GM04503 (cell line): ENCODE data around the gene DIAPH1.

Experiments
- DNase-seq: peaks from one replicate; pipeline ENCODE4 v3.0.0-alpha.2; 2012; ENCODE audit warnings: low read depth

Gene DIAPH1

DNA sequence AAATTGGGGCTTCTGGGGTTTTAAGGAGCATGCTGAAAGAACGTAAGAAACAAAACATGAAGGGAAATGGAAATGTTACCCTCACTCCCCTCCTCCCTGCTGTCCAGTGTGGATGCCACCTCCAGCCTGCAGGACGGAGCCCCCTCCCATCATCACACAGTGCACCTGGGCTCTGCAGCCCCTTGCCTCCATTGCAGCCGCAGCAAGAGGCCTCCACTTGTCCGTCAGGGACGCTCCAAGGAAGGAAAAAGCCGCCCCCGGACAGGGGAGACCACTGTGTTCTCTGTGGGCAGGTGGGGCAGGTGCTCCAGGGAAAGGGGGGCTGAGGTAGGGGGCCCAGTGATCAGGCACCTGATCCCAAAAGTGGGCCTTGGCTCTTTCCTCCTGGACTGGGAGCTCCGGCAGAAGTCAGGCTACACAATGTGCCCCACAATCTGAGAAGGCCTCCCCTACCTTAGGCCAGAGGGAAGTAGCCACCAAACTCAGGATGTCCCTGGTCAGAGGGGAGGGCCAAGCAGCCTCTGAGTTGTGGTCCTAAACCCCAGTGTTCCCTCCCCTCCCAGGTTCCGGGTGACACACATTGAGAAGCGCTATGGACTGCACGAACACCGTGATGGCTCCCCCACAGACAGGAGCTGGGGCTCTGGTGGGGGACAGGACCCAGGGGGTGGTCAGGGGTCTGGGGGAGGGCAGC, 20.7 kb upstream of the DIAPH1 start:
- DNase-seq: no peak

DNA sequence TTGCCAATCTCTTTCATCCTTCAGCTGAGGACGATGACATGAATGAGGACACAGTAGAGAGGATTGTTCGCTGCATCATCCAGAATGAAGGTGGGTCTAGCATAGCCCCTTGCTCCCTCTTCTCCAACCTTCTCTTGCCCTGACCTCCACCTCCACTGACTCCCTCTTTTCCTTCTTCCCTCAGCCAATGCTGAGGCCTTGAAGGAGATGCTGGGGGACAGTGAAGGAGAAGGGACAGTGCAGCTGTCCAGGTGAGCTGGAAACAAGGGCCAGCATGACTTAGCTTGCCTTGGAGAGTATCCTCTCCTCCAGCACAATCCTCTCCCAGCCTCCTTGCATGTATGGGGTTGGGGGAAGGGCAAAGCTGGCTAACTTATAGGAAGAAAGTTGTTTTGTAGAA, 20.0 kb upstream of the DIAPH1 start:
- no peak for DNase-seq

DNA sequence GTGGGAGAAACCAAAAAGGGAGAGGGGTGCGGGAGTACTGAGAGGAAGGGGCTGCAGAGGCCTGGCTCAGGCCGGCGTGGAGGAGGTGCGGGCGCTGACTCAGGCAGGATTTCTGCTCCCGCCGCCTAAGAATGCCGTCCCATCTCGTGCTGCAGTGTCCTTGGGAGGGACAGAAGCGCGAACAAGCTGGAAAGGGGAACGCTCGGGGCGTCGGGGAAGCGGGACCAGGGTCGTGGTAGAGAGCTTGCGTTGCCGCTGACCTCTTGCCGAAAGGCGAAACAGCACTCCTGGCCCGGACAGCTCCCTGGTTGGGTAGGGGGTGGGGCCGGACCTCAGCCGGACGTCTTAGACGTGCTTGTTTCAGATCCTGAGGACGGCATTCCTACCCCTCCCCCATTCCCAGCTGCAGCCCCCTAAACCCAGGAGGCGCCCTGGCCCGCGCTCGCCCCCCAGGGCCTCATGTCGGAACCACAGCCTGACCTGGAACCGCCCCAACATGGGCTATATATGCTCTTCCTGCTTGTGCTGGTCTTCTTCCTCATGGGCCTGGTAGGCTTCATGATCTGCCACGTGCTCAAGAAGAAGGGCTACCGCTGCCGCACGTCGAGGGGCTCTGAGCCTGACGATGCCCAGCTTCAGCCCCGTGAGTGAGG, 19.1 kb upstream of the DIAPH1 start:
- no peak for DNase-seq

DNA sequence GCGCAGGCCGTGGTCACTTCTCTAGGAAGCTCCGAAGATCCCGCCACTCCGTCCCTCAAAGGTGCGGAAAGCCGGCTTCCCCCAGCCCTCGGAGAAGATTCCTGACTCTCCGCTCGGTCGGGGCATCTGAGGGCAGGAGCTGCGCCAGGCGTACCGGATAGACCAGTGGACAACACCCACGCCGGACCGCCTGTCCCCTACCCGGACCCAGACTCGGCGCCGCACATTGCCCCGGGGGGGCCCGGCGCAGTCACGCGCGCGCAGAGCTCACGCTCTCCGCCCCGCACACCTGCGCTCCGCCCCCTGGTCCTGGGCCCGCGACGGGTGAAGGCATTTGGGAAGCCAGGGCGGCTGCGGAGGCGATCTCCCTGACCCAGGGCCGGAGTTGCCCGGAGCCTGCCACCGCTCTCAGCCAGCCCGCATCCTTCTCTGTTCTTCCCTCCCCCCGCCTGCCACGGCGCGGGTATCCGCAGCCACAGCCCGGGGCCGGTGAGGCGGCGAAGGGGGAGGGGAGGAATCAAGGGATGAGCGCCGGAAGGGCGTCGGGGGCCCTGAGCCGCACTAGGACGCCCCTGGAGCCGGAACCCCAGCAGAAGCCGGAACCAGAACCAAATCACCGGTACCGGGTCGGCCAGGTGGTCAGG, 18.4 kb upstream of the DIAPH1 start:
- no peak for DNase-seq

DNA sequence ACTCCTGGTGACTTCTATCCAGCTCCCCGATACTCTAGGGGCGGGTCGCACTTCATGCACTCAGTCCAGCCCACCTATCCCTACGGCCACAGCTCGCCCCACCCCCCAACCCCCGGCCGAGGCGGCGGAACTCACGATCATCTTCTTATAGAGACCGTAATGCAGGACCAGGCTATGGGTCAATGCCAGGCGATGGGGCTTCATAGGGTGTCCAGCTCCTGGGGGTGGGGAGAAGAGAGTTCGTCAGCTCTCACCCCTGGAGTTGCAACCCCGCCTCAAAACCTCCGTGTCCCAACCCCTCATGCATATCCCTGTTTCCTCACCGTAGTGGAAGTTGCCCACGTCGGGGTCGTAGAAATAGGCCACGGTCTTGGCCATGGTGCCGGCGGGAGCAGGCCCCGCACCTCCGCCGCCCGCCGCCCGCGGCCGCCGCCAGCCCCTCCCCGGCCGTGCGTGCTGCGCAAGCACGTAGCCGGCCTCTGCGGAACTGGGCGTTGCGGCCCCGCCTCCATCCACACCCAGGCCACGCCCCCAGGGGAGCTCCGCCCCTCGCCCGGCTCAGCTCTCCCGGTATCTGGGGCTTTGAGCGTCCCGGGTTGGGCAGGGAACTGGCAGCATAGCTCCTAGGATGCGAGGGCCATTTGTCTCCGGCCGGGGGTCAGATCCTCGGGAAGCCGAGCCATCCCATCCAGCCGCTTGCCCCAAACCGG, 17.8 kb upstream of the DIAPH1 start, which contains the start of the genes HDAC3 and RELL2:
HDAC3 (minus strand) TSS at position 437 of the 710 bp plus-strand sequence; CDS start at position 378, 59 bp downstream.
RELL2 (plus strand) TSS at position 585 of the 710 bp plus-strand sequence. CDS start 1,229 bp downstream, outside the sequence.
- DNase-seq: no peak

DNA sequence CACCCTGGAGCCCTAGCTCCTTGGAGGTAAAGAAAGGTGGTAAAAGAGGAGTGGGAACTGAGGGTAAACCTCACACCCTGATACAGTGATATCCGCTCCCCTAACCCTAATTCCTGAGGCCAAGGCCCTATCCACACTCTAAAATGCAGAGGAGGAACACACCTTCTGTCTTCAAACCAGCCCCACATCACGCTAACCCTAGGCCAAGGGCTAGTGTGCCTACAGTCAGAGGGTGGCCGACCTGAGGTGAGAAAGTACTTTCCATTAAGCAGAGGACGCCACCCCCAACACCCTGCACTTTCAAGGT, 17.3 kb upstream of the DIAPH1 start:
- no peak for DNase-seq

DNA sequence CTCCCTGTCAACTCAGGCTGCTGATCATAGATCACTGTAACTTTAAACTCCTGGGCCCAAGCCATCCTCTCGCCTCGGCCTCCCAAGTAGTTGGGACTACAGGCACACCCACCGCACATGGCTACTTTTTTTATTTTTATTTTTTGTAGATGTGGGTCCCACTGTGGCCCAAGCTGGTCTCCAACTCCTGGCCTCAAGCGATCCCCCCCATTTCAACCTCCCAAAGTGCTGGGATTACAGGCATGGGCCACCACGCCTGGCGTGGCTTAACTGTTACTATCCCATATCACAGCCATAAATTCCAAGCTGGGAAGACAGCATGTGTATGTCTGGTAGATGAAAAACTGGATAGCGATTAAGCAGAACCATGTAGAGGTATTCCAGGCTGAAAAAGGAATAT, 16.8 kb upstream of the DIAPH1 start:
- DNase-seq: no peak

DNA sequence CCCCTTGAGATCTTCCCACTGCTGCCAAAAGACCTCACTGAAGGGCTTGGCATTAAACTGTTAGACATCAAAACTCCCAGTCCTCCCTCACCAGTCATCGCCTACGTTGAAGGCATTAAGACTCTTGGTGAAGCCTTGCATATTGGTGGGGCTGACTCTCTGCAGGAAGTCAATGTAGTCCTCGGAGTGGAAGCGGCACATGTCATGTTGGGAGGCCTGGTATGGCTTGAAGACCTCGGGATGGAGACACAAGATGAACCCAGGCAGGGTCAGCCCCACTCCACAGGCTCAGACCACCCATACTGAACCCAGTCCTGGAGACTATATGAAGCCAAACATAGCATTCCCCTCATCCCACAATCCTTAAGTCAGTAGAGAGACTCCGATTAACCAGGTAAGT, 15.9 kb upstream of the DIAPH1 start:
- DNase-seq: no peak

DNA sequence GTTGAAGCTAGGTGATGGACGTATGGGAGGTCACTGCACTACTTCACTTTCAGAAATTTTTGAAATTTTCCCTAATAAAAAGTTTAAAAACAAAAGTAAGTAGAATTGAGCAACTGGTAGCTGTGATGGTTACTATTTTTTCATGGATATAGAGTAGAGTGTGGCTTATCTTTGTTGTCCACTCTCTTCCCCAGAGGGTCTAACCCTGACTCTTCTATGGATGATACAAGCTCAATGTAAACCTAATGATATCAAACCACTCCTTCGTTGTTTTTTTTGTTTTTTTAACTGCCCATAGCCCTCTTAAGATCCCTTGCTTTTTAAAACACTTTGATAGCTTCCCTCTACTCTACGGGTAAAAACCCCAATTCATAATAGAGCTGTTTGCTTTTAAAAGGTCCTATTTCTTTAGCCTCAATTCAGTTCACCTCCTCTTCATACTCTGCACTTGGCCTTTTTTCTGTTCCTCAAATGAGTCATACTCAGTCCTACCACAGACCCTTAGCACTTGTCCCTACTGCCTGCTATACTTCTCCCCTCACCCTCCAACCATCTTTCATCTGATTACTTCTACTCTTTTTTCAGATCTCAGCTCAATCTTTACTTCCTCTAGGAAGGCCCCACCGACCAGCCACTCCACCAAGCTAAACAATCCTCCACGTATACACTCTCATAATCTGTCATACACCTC, 15.2 kb upstream of the DIAPH1 start:
- DNase-seq: no peak

DNA sequence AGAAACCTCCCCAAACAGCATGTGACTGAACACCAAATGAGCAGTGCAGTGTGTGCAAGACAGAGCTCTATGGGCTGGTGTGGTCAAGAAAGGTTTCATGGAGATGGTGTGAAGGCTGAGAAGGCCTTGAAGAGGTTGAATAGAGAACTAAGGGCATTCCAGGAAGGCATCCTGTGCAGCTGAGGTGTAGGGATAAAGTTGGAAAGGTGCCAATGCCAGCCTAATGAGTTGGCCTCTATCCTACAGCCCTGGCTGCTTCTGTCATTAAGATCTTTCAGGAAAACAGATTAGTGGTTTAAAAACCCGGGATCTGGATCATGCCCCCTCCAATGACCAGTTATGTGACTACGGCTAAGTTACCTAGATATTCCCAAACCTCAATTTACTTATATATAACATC, 13.8 kb upstream of the DIAPH1 start:
- no peak for DNase-seq

DNA sequence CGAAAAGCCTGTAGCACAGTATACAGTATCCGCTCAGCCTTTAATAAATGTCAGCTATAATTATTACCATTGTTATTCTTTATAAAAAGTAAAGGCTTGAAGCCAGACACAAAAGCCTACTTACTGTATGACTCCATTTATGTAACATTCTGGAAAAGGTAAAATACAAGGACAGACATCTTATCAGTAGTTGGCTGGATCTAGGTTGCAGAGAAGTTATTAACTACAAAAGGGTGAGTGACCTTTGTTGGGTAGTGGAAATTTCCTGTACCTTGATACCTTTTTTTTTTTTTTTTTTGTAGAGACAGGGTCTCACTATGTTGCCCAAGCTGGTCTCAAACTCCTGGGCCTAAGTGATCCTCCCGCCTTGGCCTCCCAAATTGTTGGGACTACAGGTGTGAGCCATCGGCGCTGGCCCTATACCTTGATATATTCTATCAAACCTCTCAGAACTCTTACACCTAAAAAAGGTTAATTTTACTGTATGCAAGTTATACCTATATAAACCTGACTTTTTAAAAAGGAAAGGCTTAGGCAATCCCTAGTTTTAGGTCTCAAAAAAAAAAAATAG, 11.9 kb upstream of the DIAPH1 start:
- DNase-seq: no peak

DNA sequence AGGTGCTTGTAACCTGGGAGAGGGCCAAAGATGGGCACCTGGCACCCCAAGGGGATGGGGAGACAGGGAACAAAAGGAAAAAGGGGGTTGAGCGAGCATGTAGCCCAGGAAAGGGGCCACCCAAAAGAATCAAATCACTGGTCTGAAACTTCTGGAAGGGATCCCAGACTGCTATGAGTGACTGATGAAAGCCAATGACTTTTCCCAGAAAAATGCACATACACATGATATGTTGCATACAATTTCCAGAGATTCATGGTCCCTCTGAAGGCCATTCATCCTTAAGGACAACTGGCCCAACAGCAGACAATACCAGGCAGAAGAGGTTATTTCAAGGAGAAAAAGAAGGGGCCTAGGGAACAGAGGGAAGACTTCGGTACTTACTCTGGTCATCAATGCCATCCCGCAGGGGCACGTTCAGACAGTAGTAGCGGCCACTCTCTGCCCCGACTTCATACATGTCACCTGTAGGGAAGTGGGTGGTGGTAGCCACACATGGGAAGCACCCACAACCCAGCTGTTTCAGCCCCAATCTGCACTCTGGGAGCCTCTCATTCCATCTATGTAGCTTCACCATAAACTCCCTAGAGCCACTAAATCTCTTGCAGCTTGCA, 9.5 kb upstream of the DIAPH1 start:
- no peak for DNase-seq

DNA sequence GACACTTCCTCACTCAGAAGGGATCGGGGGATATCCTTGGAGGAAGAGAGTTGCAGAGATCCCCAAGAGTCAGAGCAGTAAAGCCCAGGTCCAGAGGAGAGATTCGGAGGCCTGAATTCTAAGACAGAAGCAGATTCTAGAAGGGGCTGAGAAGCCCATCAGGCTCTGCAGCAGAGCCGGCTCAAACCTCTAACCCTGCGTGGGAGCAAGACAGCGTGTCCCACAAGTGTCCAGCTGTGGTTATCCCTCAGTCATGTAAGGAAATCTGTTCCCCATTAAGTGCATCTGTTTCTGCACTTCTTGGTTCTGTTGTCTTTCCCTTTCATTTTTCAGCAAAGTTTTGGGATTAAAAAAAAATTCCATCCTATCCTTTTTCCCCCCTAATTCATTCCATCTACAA, 4.8 kb upstream of the DIAPH1 start:
- DNase-seq: no peak

DNA sequence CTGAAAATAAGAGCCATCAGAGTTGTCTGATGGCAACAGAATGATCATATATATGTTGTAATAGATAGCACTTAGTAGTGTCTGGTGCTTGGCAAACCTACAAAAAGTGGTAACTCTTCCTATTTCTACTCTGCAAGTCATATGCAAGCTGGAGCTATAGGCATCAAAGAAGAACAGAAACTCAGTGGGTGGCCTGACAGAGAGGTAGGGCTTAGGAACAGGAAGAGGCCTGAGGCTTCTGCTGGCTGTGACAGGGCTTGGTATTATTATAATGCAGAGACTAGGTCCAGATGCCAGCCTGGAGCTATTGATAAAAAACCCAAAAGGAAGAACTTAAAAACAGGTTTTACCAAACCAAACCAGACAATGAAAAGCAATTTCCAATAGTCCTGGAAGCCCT, 4.4 kb upstream of the DIAPH1 start:
- DNase-seq: no peak

DNA sequence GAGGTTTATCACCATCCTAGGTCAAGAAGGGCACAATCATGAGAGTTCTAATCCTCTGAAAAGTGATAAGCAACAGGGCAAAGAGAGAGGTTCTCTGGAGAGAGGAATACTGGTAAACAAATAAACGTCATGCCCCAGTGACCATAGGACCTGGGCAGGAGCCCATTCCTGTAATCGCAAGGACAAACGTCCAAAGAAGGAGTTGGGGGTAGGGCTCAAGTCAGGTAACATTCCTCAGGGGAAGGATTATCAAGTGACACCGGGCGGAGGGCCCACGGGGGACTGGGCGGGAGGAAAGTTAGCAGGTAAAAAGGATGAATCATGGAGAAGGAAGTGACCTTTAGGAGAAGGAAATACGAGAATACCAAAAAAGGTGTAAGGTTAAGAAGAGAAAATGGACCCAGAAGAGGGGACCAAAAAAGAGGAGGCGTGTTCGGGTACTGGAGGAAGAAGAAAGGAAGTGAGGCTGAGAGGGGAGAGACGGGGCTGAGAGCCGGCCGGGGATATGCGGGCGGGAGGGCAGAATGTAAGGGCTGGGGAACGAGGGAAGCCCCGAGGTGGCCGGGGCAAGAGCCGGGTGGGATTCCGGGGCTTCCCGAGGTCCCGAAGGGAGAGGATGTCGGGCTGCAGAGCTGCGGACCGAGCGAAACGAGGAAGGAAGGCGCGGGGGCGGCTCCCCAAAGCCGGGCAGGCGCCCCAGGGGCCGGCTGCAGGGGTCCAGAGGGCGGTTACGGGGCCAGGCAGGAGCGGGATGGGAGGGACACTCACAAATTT, 583 bp downstream of the DIAPH1 start:
- no peak for DNase-seq

DNA sequence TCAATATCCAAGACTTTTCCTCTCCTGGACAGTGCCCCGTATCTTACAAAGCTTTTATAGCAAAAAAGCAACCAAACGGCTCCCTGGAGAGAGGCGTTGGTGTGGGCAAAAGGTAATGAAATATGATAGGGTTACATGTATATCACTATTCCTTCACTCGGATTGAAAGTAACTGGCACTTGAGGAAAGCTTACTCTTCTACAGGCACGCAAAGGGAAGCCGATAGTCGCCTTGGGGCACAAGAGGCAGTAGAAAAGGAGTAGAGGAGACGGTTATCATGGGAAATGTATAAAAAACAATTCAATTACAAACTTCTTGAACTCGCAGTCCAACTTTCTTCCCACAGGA, 1.1 kb downstream of the DIAPH1 start:
- no peak for DNase-seq

DNA sequence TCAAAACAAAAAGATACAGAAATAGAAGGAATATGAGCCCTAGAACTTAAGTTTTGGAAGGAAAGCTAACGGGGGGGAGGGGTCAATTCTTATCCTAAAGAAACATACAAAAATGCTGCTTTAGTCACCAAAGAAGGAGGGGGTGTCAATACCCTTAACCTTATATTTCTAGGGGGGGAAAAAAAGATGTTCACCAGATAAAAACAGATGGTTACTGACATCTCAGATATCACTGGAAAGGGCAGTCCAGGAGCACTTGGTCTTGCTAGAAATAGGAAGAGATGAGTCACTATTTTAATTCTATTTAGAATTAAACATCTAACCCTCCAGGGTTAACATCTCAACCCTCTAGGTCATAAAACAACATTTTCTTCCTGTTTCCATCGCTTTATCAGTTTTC, 1.7 kb downstream of the DIAPH1 start:
- DNase-seq: no peak

DNA sequence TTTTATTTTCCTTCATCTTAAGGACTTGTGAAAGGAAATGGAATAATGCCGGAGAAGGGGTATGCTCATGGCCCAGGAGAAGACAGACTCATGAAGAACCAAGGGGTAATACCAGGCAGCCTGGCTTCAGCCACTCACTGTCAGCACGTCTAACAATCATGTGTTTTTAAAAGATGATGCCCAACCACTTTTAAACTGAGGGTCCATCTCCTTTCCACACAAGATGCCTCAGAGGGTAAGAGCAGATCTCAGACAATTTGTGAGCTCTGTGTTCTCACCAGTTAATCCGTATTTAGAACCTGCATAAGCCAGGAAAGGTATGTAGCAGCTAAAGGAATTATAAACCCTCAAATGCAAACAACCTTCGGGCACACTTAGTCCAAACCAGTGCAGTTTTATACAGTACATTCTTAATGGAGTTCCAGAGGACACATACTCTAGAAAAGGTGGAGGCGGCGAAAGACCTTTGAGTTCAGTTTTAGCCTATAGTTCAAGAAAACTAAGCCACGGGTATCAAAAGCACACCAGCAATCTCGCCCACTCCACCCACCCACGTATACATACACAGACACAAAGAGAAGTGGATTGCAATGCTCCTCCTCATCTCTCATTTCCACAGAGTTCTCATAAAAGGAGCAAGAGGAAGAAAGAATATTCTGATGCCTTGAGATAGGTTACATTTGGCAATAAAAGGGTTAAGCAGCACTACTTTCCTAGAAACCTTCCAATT, 2.6 kb downstream of the DIAPH1 start:
- DNase-seq: no peak

DNA sequence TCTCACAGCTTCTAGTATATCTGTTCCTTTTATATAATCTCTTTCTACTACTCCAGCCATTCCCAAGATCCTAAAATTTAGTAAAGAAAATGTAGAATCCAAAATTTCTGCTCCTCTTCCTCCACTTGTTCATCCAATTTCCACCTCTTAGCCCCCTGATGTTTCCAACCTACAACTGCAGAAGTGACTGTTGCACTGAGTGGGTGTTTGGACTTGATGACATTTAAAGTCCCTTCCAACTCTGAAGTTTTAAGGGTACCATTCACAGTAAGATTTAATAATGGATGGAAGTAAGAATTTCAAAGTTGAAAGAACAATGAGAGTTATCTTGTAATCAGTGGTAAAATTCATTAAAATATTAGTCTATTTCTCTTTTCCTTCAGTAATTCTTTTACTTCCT, 5.5 kb downstream of the DIAPH1 start:
- no peak for DNase-seq

DNA sequence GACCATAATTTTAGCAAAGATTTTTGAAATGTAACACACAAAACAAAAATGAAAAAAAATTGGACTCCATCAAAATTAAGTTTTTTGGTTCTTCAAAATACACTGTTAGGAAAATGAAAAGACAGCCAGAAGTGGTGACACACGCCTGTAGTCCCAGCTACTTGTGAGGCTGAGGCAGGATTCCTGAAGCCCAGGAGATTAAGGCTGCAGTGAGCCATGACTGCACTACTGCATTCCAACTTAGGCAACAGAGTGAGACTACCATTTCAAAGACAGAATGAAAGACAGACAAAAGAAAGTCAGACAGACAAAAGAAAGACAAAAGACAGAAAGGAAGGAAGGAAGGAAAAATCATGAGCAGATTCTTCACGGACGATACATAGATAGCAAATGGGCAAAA, 7.5 kb downstream of the DIAPH1 start:
- DNase-seq: no peak
